Globus pallidus (tissue), 1 donor: ENCODE data around the gene FGD5.

Experiments used
- DNase-seq: peaks from one replicate; pipeline ENCODE4 v3.0.0-alpha.2; 2015; ENCODE audit warnings: low spot score

Gene FGD5

GRCh38 chr3:14789640-14790285 is 29.0 kb upstream of the FGD5 start:
- DNase-seq = no peak

- DNase-seq = no peak
Measured at GRCh38 chr3:14791343-14791945, 27.3 kb upstream of the FGD5 start.

GRCh38 chr3:14792691-14793121 is 26.1 kb upstream of the FGD5 start:
- no peak for DNase-seq

- DNase-seq = no peak
Measured at GRCh38 chr3:14793126-14793857, 25.5 kb upstream of the FGD5 start.

GRCh38 chr3:14793858-14794234 is 24.9 kb upstream of the FGD5 start:
- DNase-seq = no peak

- DNase-seq = no peak
Measured at GRCh38 chr3:14794435-14794834, 24.3 kb upstream of the FGD5 start.

- DNase-seq = no peak
Measured at GRCh38 chr3:14795996-14796395, 22.8 kb upstream of the FGD5 start.

GRCh38 chr3:14796403-14797077 is 22.2 kb upstream of the FGD5 start:
- no peak for DNase-seq

GRCh38 chr3:14797731-14798130 is 21.0 kb upstream of the FGD5 start:
- DNase-seq = no peak

- DNase-seq = no peak
Measured at GRCh38 chr3:14798231-14798630, 20.5 kb upstream of the FGD5 start.

- no peak for DNase-seq
Measured at GRCh38 chr3:14799146-14799545, 19.6 kb upstream of the FGD5 start.

GRCh38 chr3:14801031-14801430 is 17.7 kb upstream of the FGD5 start:
- DNase-seq = no peak

GRCh38 chr3:14801668-14802380 is 16.9 kb upstream of the FGD5 start:
- no peak for DNase-seq

GRCh38 chr3:14802381-14802731 is 16.4 kb upstream of the FGD5 start:
- no peak for DNase-seq

- no peak for DNase-seq
Measured at GRCh38 chr3:14803101-14803980, 15.4 kb upstream of the FGD5 start.

GRCh38 chr3:14803981-14804834 is 14.6 kb upstream of the FGD5 start:
- no peak for DNase-seq

- no peak for DNase-seq
Measured at GRCh38 chr3:14804835-14805780, 13.7 kb upstream of the FGD5 start.

GRCh38 chr3:14805961-14806537 is 12.7 kb upstream of the FGD5 start:
- no peak for DNase-seq
